Prostate gland (tissue), 2 donors: Measurements from ENCODE around the gene PTPRG. TPM values are rescaled to one million over a fixed set of nuclear protein-coding genes. Genes with fewer than 3 reads are reported as not detected.

Source experiments
- DNase-seq: peaks from one replicate; pipeline ENCODE4 v3.0.0-alpha.2; 2019; ENCODE audit warnings: low spot score
- H3K27ac ChIP-seq, 2 donors: fragments of 200-600 bp; sonication (generic); 2 replicates each; pipeline ENCODE4 v1.5.1; 2017 to 2019
- H3K27me3 ChIP-seq: fragments of 200-600 bp; sonication (generic); replicated peaks from 2 replicates; pipeline ENCODE4 v1.5.1; 2019; ENCODE audit not compliant: insufficient read depth
- H3K36me3 ChIP-seq, 2 donors: fragments of 200-600 bp; sonication (generic); 1 replicate in 1 of 2; 2 replicates in 1 of 2; pipeline versions ENCODE4 v1.5.1 to v1.8.1; 2017 to 2019
- H3K4me1 ChIP-seq: fragments of 200-600 bp; sonication (generic); replicated peaks from 2 replicates; pipeline ENCODE4 v1.5.1; 2019
- H3K4me3 ChIP-seq, 2 donors: fragments of 200-600 bp; sonication (generic); 2 replicates each; pipeline ENCODE4 v1.5.1; 2017 to 2019
- H3K9me3 ChIP-seq: fragments of 200-600 bp; sonication (generic); 2 replicates; pipeline ENCODE4 v1.5.1; 2017
- POLR2A ChIP-seq: fragments of 450-650 bp; IDR thresholded peaks from one replicate; pipeline ENCODE4 v1.6.1; 2016; ENCODE audit warnings: antibody characterized with exemption, mild to moderate bottlenecking
- POLR2AphosphoS5 ChIP-seq: sonication (generic); formaldehyde crosslinking; IDR thresholded peaks from one replicate; pipeline ENCODE4 v1.6.1; 2017; ENCODE audit warnings: antibody characterized with exemption
- WGBS: methylation state at CpG from one replicate; pipeline ENCODE4 v1.1.5; 2018; 5-methylcytosine and 5-hydroxymethylcytosine counted together
- intact Hi-C: fragments of 100-400 bp; cut with DNase I; formaldehyde crosslinking; loops from one replicate; pipeline ENCODE4 v1.14.2; 2022
- total RNA-seq, 2 donors: library from RNA; depleted of rRNA; stranded (reverse); fragments of >200 nt; gene quantifications; one replicate each; pipeline ENCODE4 v1.1.0, GENCODE V29; 2016
- TF ChIP-seq, protein P1 (sequence below), 4 experiments: fragments of 200-600 bp in 2 of 4; fragments of 450-650 bp in 2 of 4; sonication (generic) in 2 of 4; IDR thresholded peaks; 1 replicate in 3 of 4; 2 replicates in 1 of 4; pipeline ENCODE4 v1.5.1; 2016 to 2019; ENCODE audit warnings: antibody characterized with exemption in 4 of 4, mild to moderate bottlenecking in 2 of 4, moderate library complexity in 2 of 4

The PTPRG gene
- total RNA-seq, 2 donors from 2014 or later = 22.0 to 78.6 TPM

DNA sequence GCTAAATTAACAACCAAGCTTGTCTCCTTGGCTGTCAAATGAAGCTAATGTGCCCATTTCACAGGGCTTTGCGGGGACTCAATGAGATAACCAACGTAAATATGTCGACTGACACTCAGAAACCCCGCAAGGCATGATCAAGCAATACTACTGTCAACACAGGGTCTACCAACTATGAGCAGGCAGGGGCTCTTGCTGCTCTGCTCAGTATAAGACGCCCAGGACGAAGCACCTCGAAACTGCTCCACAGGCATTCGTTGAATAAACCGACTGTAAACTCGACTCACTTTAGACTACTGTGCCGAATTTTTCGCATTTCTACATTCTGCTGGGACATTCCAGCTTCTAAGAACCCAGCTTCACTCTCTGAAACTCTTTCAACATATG is 757.0 kb downstream of the PTPRG start:
- Histone ChIP-seq H3K27me3 (no peaks in the 10 kb centered on the region), H3K27ac (peak overlapping the region; percentile 76 to 78), H3K9me3 (no peaks in the 10 kb centered on the region), H3K4me3 (peak overlapping the region; percentile 44 to 49), H3K36me3 (no peaks in the 10 kb centered on the region), H3K4me1 (no peaks in the 10 kb centered on the region)
- intact Hi-C loops = loop anchor here (10.0 kb wide), 1 partner anchor 124 kb away; no protein-coding TSS in a partner anchor
- peak; percentile 3 for DNase-seq
- 30% methylated on average over 12 of the region's 12 CpGs for WGBS
- TF ChIP-seq POLR2AphosphoS5 = no peak
- TF ChIP-seq, protein P1, sequence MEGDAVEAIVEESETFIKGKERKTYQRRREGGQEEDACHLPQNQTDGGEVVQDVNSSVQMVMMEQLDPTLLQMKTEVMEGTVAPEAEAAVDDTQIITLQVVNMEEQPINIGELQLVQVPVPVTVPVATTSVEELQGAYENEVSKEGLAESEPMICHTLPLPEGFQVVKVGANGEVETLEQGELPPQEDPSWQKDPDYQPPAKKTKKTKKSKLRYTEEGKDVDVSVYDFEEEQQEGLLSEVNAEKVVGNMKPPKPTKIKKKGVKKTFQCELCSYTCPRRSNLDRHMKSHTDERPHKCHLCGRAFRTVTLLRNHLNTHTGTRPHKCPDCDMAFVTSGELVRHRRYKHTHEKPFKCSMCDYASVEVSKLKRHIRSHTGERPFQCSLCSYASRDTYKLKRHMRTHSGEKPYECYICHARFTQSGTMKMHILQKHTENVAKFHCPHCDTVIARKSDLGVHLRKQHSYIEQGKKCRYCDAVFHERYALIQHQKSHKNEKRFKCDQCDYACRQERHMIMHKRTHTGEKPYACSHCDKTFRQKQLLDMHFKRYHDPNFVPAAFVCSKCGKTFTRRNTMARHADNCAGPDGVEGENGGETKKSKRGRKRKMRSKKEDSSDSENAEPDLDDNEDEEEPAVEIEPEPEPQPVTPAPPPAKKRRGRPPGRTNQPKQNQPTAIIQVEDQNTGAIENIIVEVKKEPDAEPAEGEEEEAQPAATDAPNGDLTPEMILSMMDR (IDR thresholded peaks at IDR 0.05) = no peak
- no peak for TF ChIP-seq POLR2A

DNA sequence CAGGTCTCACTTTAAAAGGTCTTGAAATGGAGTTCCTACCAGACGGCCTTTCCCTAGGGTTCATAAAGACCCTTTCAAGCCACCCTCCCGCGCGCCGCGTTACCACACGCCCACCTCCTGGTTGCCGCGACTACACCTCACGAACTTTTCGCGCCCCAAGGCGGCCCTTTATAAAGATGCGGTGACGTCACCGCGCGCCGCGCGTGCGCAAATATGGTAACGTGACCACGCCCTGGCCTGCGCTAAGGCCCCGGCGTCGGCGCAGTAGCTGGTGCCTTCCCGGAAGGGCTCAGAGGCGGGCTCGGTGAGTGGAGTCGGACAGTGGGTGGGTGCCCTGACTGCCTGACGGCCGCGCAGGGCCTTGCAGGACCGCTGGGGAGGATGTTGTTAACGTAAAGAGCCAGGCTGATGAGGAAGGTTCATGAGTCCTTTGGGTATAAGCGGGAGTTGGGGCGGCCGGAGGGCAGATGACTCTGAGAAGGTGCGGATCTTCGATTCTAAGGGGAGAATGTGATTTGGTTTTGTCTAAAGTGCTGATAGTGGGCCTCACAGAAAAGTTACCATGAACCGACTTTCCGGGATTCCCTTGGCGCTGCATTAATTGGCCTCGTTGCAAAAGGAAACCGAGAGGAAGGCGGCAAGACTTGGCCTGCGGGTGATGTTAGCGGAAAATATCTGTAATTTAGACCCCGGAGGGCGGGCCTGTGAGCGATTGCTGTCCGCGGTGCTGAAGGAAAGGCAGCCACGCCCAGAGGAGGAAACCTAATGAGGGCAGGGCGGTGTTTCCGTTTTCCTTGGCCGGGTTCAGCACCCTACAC is 757.6 kb downstream of the PTPRG start:
- intact Hi-C loops = loop anchor here (10.0 kb wide), 1 partner anchor 124 kb away; no protein-coding TSS in a partner anchor
- peak; percentile 58 for DNase-seq
- H3K36me3 ChIP-seq = no peaks in the 10 kb centered on the region
- H3K9me3 ChIP-seq = no peaks in the 10 kb centered on the region
- no peaks in the 10 kb centered on the region for H3K4me1 ChIP-seq
- H3K27me3 ChIP-seq = no peaks in the 10 kb centered on the region
- peak overlapping the region; percentile 76 to 78 for H3K27ac ChIP-seq
- peak overlapping the region; percentile 44 to 49 for H3K4me3 ChIP-seq
- WGBS = 5% methylated on average over 60 of the region's 60 CpGs
- TF ChIP-seq POLR2AphosphoS5 (peak; percentile 59), POLR2A (no peak)
- TF ChIP-seq, protein P1 (IDR thresholded peaks at IDR 0.05) = no peak

DNA sequence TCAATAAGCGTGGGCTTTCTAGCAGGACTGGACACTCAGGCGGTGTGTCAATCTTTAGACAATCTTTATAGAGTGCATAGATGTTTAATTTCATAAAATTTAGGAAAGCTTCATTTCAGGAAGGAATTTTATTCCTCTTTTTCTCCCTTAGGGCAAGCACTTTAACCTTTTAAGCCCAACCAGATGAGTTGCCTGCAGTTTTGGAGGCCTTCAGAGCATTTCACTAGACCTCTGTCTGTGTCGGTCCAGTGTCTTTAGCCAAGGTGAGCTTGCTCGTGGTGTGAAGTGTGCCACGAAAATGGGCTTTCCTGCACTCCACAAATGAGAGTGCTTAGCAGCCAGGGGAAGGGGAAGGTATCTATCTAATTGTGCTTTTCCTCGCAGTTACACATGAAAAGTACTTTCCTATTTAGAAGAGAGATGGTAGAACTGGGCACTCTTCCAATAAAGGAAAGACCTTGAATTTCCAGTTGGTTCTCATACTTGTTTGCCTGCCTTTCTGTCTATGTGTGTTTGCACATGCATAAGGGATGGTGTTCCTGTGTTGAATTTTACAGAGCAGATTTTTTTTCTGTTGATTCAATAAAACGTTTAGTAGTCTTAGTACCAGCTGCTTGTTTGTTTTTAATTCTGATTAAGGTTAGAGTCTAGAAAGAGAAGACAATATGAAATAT is 758.3 kb downstream of the PTPRG start:
- H3K27me3 ChIP-seq = no peaks in the 10 kb centered on the region
- peak overlapping the region; percentile 44 to 49 for H3K4me3 ChIP-seq
- 47% methylated on average over 7 of the region's 7 CpGs for WGBS
- no peaks in the 10 kb centered on the region for H3K36me3 ChIP-seq
- no peaks in the 10 kb centered on the region for H3K4me1 ChIP-seq
- H3K9me3 ChIP-seq = no peaks in the 10 kb centered on the region
- H3K27ac ChIP-seq = peak overlapping the region; percentile 76 to 78
- intact Hi-C loops = loop anchor here (10.0 kb wide), 1 partner anchor 125 kb away; no protein-coding TSS in a partner anchor
- DNase-seq = peak; percentile 70
- no peak for TF ChIP-seq POLR2A
- TF ChIP-seq, protein P1 (IDR thresholded peaks at IDR 0.05) = no peak
- TF ChIP-seq POLR2AphosphoS5 = peak; percentile 89

DNA sequence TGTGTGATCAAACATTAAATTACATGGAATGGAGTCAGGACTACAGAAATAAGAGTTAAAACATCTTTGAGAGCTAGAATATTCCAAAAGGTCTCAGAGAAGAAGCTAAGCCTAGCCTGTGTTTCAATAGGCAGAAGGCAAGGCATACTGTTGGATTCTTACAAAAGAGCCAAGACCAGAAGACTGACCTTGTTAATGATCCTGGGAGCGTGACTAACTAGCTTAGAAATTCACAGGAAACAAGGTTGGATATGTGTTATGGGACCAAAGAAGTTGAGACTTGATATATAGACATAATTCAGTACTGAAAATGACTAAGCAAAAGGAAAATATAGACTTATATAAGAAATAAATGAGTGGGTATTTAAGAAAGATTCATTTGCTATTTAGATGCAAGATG is 761.9 kb downstream of the PTPRG start:
- no peak overlapping the region for H3K27ac ChIP-seq
- no peaks in the 10 kb centered on the region for H3K4me1 ChIP-seq
- H3K36me3 ChIP-seq = no peaks in the 10 kb centered on the region
- H3K4me3 ChIP-seq = no peak overlapping the region
- H3K9me3 ChIP-seq = no peaks in the 10 kb centered on the region
- TF ChIP-seq POLR2AphosphoS5 (no peak), POLR2A (no peak)
- TF ChIP-seq, protein P1 (IDR thresholded peaks at IDR 0.05) = no peak
- no peaks in the 10 kb centered on the region for H3K27me3 ChIP-seq
- WGBS = 97% methylated on average over 1 of the region's 1 CpG
- intact Hi-C loops = no loop called here
- DNase-seq = no peak
